Measurements from ENCODE around the gene SPRR1A.
"Not testable (repeated sequence)": the region's sequence is repeated elsewhere in the genome, so short reads cannot be mapped to it uniquely, and the experiment has no call there.

SPRR1A gene

GRCh38 chr1:152972196-152972886, 11.5 kb upstream of the SPRR1A start:
- DNase-seq (ENCODE audit: low read depth in 2 of 2) = no peak

GRCh38 chr1:152976688-152977087, 7.2 kb upstream of the SPRR1A start:
- no peak for DNase-seq (ENCODE audit: low read depth in 2 of 2)

- no peak for DNase-seq (ENCODE audit: low read depth in 2 of 2)
These were observed 6.3 kb upstream of the SPRR1A start for GRCh38 chr1:152977614-152978013.

GRCh38 chr1:152980676-152981075, 3.2 kb upstream of the SPRR1A start:
- no peak for DNase-seq (ENCODE audit: low read depth in 2 of 2)

- no peak for DNase-seq (ENCODE audit: low read depth in 2 of 2)
These were observed 2.6 kb upstream of the SPRR1A start for GRCh38 chr1:152981146-152981871.

- no peak for DNase-seq (ENCODE audit: low read depth in 2 of 2)
These were observed 1.8 kb upstream of the SPRR1A start for GRCh38 chr1:152982076-152982475.

- no peak for DNase-seq (ENCODE audit: low read depth in 2 of 2)
These were observed 647 bp upstream of the SPRR1A start for GRCh38 chr1:152983234-152983633.

- no peak for DNase-seq (ENCODE audit: low read depth in 2 of 2)
These were observed 2.7 kb downstream of the SPRR1A start for GRCh38 chr1:152986578-152986977.

GRCh38 chr1:152993186-152993585, 9.3 kb downstream of the SPRR1A start:
- no peak for DNase-seq (ENCODE audit: low read depth in 2 of 2)

GRCh38 chr1:152995842-152996241, 12.0 kb downstream of the SPRR1A start:
- DNase-seq (ENCODE audit: low read depth in 2 of 2) = no peak

- no peak for DNase-seq (ENCODE audit: low read depth in 2 of 2)
These were observed 12.9 kb downstream of the SPRR1A start for GRCh38 chr1:152996633-152997400.

GRCh38 chr1:152997901-152998300, 14.0 kb downstream of the SPRR1A start:
- DNase-seq (ENCODE audit: low read depth in 2 of 2) = no peak

- DNase-seq (ENCODE audit: low read depth in 2 of 2) = no peak
These were observed 14.6 kb downstream of the SPRR1A start for GRCh38 chr1:152998476-152998875.

GRCh38 chr1:152999818-153000217, 15.9 kb downstream of the SPRR1A start:
- DNase-seq (ENCODE audit: low read depth in 2 of 2) = no peak

GRCh38 chr1:153000294-153000693, 16.4 kb downstream of the SPRR1A start:
- DNase-seq (ENCODE audit: low read depth in 2 of 2) = no peak

GRCh38 chr1:153001382-153001781, 17.5 kb downstream of the SPRR1A start, which contains the start of gene SPRR3:
TSS of gene SPRR3 (plus strand) at chr1:153001749. CDS start at chr1:153003021, 1,272 bp downstream.
- DNase-seq (ENCODE audit: low read depth in 2 of 2) = no peak

- not testable (repeated sequence) for DNase-seq (ENCODE audit: low read depth in 2 of 2)
These were observed 27.4 kb downstream of the SPRR1A start for GRCh38 chr1:153011235-153011758.

GRCh38 chr1:153021829-153022228, 37.9 kb downstream of the SPRR1A start:
- DNase-seq (ENCODE audit: low read depth in 2 of 2) = not testable (repeated sequence)

GRCh38 chr1:153022340-153022739, 38.5 kb downstream of the SPRR1A start:
- not testable (repeated sequence) for DNase-seq (ENCODE audit: low read depth in 2 of 2)

- no peak for DNase-seq (ENCODE audit: low read depth in 2 of 2)
These were observed 39.2 kb downstream of the SPRR1A start for GRCh38 chr1:153023109-153023508.

- no peak for DNase-seq (ENCODE audit: low read depth in 2 of 2)
These were observed 40.5 kb downstream of the SPRR1A start for GRCh38 chr1:153024413-153024812.

- DNase-seq (ENCODE audit: low read depth in 2 of 2) = no peak
These were observed 41.9 kb downstream of the SPRR1A start for GRCh38 chr1:153025797-153026196.
